ENCODE results near the gene CCDC6. TPM values are rescaled to one million over a fixed set of nuclear protein-coding genes. Genes with fewer than 3 reads are reported as not detected.

The CCDC6 gene
- total RNA-seq, 1 donor from 2014 or later = 47.4 TPM

DNA sequence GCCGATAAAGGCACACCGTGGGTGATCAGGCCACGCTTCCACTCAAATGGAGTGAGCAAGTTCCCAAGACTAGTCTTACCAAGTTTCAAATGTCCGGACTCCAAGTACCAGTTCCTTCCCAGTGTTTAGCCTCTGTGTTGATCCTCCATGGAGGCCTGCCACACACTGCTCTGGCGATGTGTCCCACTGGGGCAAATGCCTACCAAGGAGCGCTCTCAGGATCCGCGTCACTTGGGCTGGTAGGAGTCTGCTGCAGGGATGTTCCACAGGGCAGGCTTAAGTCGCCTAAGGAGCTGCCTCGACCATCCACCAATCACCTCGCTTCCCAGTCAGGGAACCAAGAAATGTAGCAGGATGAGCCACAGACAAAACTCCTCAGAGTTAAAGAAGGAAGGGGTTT lies 135.7 kb downstream of the CCDC6 start:
- intact Hi-C loops (cut with DNase I) = no loop called here
- DNase-seq (ENCODE audit: extremely low spot score in 2 of 2) = no peak
- H3K4me1 ChIP-seq = no peaks in the 10 kb centered on the region

DNA sequence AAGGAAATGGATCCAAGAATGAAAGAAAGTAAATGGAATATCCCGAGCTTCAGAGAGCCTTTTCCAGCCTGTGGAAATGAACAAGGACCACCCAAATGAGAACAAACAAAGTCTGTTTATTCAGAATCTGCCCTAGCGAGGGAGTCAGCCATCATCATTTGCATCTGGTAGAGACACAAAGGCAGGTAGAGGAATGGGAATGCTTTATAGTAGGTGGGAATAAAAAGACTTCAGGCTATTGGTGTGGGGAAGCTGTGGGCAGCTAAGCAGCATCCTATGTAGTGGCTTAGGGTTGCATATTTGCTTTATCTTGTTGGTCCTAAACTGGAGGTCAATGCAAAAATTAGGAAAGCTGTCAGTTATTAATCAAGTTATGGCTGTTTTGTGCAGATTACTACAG lies 143.9 kb downstream of the CCDC6 start:
- no peak overlapping the region for H3K4me3 ChIP-seq
- no peaks in the 10 kb centered on the region for H3K4me1 ChIP-seq
- H3K27me3 ChIP-seq = no peaks in the 10 kb centered on the region
- no peak for DNase-seq (ENCODE audit: extremely low spot score in 2 of 2)
- H3K9me3 ChIP-seq = no peaks in the 10 kb centered on the region
- H3K36me3 ChIP-seq = no peaks in the 10 kb centered on the region
- H3K27ac ChIP-seq = no peak overlapping the region
- TF ChIP-seq, protein P1, sequence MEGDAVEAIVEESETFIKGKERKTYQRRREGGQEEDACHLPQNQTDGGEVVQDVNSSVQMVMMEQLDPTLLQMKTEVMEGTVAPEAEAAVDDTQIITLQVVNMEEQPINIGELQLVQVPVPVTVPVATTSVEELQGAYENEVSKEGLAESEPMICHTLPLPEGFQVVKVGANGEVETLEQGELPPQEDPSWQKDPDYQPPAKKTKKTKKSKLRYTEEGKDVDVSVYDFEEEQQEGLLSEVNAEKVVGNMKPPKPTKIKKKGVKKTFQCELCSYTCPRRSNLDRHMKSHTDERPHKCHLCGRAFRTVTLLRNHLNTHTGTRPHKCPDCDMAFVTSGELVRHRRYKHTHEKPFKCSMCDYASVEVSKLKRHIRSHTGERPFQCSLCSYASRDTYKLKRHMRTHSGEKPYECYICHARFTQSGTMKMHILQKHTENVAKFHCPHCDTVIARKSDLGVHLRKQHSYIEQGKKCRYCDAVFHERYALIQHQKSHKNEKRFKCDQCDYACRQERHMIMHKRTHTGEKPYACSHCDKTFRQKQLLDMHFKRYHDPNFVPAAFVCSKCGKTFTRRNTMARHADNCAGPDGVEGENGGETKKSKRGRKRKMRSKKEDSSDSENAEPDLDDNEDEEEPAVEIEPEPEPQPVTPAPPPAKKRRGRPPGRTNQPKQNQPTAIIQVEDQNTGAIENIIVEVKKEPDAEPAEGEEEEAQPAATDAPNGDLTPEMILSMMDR (IDR thresholded peaks at IDR 0.05) = no peak
- TF ChIP-seq POLR2A (IDR thresholded peaks at IDR 0.05) (no peak), POLR2AphosphoS5 (IDR thresholded peaks at IDR 0.05; ENCODE audit: insufficient read depth in 1 of 2, low read depth in 1 of 2) (no peak)
- intact Hi-C loops (cut with DNase I) = no loop called here

More for the DNA sequence above, 135.7 kb downstream of the CCDC6 start:
- TF ChIP-seq POLR2A (IDR thresholded peaks at IDR 0.05) (no peak), POLR2AphosphoS5 (IDR thresholded peaks at IDR 0.05; ENCODE audit: insufficient read depth in 1 of 2, low read depth in 1 of 2) (no peak)
- TF ChIP-seq, protein P1 (IDR thresholded peaks at IDR 0.05) = no peak
- Histone ChIP-seq H3K27me3 (no peaks in the 10 kb centered on the region), H3K27ac (no peak overlapping the region), H3K9me3 (no peaks in the 10 kb centered on the region), H3K36me3 (no peaks in the 10 kb centered on the region), H3K4me3 (no peak overlapping the region)

DNA sequence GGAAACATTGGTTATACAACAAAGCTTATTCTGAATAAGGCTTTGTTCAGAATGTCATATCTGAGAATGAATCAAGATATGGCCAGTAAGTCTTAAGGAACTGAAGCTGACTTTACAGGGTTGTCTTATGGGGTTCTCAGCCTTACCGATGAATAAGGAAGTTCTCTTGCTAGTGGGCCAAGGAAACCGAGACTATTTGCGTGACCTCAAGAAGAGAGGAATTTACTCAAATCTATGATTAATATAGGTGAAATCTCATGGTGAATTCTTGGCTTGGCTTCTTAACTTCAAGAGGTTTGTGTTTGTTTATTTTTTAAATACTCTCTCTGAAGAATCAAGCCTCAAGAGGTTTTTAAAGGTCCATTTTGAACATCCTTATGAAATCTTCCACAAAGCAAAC lies 148.4 kb downstream of the CCDC6 start:
- intact Hi-C loops (cut with DNase I) = no loop called here
- Histone ChIP-seq H3K4me1 (no peaks in the 10 kb centered on the region), H3K36me3 (no peaks in the 10 kb centered on the region), H3K27me3 (no peaks in the 10 kb centered on the region), H3K27ac (no peak overlapping the region), H3K9me3 (no peaks in the 10 kb centered on the region), H3K4me3 (no peak overlapping the region)
- no peak for TF ChIP-seq POLR2A (IDR thresholded peaks at IDR 0.05)
- TF ChIP-seq, protein P1 (IDR thresholded peaks at IDR 0.05) = no peak
- no peak for TF ChIP-seq POLR2AphosphoS5 (IDR thresholded peaks at IDR 0.05; ENCODE audit: insufficient read depth in 1 of 2, low read depth in 1 of 2)
- DNase-seq (ENCODE audit: extremely low spot score in 2 of 2) = no peak

DNA sequence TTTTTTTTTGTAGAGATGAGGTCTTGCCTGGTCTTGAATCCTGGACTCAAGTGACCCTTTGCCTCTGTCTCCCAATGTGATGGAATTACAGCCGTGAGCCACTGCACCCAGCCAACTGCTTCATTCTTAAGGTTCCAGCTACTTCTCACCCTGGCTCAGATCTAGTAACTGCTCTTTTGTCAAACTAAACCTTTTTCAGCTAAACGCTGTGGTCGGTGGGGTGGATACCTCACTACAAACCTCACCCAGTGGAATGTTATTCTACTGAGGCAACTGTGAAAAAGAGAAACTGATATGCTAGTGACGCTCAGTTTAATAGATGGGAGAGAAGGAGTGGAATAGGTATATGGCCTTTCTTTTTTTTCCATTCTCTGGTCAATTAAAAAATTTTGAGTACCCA lies 151.4 kb downstream of the CCDC6 start:
- intact Hi-C loops (cut with DNase I) = no loop called here
- Histone ChIP-seq H3K4me3 (no peak overlapping the region), H3K36me3 (no peaks in the 10 kb centered on the region), H3K9me3 (no peaks in the 10 kb centered on the region), H3K27ac (no peak overlapping the region), H3K4me1 (peaks cover 21% of the 10 kb centered on the region), H3K27me3 (no peaks in the 10 kb centered on the region)
- no peak for DNase-seq (ENCODE audit: extremely low spot score in 2 of 2)
- TF ChIP-seq POLR2A (IDR thresholded peaks at IDR 0.05) = no peak
- TF ChIP-seq POLR2AphosphoS5 (IDR thresholded peaks at IDR 0.05; ENCODE audit: insufficient read depth in 1 of 2, low read depth in 1 of 2) = no peak
- TF ChIP-seq, protein P1 (IDR thresholded peaks at IDR 0.05) = no peak

DNA sequence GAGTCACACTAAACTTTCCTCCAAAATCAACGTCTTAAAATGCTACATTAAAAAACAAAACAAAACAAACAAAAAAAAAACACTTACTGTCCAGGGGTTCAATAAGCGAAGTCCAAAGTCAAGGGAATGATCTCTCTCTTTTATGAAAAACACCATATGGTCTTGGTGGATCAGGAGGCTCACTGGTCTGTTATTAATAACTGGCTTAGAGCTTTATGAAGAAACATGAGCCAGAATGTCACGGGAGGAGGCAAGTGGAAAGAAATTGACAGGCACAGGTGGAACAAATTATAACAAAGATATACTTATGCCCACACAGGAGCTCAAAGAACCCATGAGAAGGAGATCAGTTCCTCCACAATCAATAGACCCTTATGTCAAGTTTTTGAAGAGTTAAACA lies 153.1 kb downstream of the CCDC6 start, which contains the start of gene MRLN:
Gene MRLN (minus strand): TSS at position 189 of the 400 bp plus-strand sequence.
- no peaks in the 10 kb centered on the region for H3K27me3 ChIP-seq
- DNase-seq (ENCODE audit: extremely low spot score in 2 of 2) = no peak
- no peaks in the 10 kb centered on the region for H3K36me3 ChIP-seq
- TF ChIP-seq POLR2AphosphoS5 (IDR thresholded peaks at IDR 0.05; ENCODE audit: insufficient read depth in 1 of 2, low read depth in 1 of 2) = no peak
- no peak for TF ChIP-seq POLR2A (IDR thresholded peaks at IDR 0.05)
- TF ChIP-seq, protein P1 (IDR thresholded peaks at IDR 0.05) = no peak
- H3K9me3 ChIP-seq = no peaks in the 10 kb centered on the region
- H3K27ac ChIP-seq = no peak within 1 kb of the TSS
- no peak within 1 kb of the TSS for H3K4me3 ChIP-seq
- intact Hi-C loops (cut with DNase I) = no loop called here
- H3K4me1 ChIP-seq = peaks cover 21% of the 10 kb centered on the region

Data from vagina (tissue), 2 donors.